22Rv1 (cell line): ENCODE data around the gene FLG.

Experiments used
- CTCF ChIP-seq: fragments of 450-650 bp; IDR thresholded peaks from 2 replicates; pipeline ENCODE4 v1.5.1; 2017; ENCODE audit warnings: mild to moderate bottlenecking
- ZFX ChIP-seq: fragments of 450-650 bp; IDR thresholded peaks from 2 replicates; pipeline ENCODE4 v1.6.1; 2017; ENCODE audit warnings: antibody characterized with exemption, borderline replicate concordance

DNA sequence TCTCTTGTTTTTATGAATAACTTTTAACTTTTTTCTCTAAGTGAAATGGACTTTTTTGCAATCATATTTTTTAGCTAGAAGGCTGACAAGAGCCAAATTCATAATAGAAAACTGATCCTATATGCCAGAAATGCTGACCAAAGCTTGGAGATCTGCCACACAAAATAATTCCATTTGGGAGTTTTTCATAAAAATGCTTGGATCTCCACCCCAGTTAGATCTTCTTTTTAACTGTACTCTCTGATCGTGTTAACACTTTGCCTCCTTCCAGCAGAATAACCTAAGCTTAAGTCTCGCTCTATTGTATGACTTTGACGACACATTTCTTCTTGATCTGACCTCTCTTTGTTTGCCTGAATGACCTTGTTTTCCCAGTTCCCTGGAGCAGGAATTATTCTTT is 18.0 kb upstream of the FLG start:
- TF ChIP-seq CTCF: no peak
- TF ChIP-seq ZFX: no peak
